ENCODE results near the gene DGAT2L6.

DGAT2L6 gene, protein sequence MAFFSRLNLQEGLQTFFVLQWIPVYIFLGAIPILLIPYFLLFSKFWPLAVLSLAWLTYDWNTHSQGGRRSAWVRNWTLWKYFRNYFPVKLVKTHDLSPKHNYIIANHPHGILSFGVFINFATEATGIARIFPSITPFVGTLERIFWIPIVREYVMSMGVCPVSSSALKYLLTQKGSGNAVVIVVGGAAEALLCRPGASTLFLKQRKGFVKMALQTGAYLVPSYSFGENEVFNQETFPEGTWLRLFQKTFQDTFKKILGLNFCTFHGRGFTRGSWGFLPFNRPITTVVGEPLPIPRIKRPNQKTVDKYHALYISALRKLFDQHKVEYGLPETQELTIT

DNA sequence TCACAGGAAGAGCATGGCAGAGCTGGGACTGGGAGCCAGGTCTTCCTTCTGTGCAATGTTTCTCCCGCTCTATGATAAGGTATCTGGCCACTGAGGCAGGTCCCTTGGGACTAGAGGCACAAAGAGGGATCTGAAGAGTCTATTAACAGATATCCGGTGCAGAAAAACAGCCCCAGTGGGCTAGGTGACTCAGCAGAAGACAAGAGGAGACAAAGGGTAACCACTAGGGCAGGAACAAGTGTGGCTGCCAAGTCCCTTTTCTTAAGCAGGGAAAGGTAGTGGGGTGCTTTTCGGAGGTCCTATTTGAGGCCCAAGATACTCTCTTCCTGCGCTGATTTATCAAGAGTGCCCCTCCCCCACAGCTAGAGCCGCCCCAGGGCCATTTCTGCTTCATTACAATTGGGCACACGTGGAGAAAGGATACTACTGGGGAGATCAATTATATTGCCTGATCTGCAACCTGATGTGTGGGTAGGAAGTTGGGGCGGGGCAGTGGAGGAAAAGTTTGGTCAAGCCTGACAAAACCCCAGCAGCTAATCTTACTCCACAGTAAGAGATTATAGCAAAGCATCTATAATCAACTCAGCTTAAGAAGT lies at the start of gene DGAT2L6:
Gene DGAT2L6, plus strand, starts transcription at position 546 of the 596 bp plus-strand sequence. CDS start 100 bp downstream, outside the sequence.
- DNase-seq = no peak

GRCh38 chrX:70128071-70128470 lies 49.2 kb upstream of the DGAT2L6 start:
- DNase-seq = no peak

GRCh38 chrX:70129816-70130215 lies 47.5 kb upstream of the DGAT2L6 start:
- DNase-seq = no peak

GRCh38 chrX:70132224-70132623 lies 45.1 kb upstream of the DGAT2L6 start:
- DNase-seq = no peak

GRCh38 chrX:70132877-70133302 lies 44.4 kb upstream of the DGAT2L6 start:
- no peak for DNase-seq

DNA sequence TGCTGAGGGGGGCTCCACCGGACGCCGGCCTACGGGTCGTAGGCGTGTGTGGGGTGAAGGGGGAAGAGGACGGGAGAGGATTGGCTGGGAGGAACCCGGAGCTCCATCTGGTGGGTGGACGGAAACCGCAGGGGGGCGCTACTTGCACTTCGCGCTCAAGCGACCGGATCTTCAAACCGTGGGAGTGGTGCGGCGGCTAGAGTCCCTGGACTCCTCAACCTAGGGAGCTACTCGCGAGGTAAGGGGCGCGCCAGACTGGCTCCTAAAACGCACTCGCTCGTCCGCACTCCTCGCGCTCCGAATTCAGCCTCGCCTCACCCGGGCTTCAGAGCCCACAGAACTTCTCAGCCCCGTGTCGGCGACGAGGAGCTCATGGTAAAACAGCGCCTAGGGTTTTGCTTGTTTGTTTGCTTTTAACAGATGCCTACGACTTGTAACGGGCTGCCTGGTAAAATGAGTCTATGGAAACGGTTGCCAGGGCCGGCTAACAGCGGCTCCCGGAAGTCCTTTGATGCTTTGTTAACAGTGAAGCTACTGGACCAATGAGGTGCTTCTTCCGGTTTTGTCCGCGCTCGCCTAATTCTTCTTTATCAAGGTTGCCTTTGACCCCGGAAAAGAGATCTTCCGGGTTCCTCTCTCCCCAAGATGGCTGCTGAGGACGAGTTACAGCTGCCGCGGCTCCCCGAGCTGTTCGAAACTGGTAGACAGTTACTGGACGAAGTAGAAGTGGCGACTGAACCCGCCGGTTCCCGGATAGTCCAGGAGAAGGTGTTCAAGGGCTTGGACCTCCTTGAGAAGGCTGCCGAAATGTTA lies 43.8 kb upstream of the DGAT2L6 start, which contains the start of gene IGBP1:
Gene IGBP1, plus strand, starts transcription at position 145 of the 813 bp plus-strand sequence. Its CDS starts 501 bp downstream, at position 646.
- peak; percentile 57 to 59 for DNase-seq

DNA sequence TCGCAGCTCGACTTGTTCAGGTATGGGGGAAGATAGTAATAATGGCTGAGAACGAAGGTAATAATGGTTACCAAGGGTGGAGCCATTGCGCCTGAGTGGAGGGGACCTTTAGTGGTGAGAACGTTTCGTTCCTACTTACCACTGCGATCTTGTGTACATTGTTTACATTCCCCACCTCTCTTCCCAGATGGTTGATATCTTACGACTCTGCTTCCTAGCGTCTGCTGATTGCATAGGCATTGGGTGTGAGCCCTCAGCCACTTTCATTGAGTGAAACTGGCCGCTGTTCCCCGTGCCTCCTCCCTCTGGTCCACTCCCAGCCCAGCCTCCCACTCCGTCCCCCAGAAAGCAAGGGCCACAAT lies 43.2 kb upstream of the DGAT2L6 start:
- no peak for DNase-seq

- no peak for DNase-seq
These were observed 38.7 kb upstream of the DGAT2L6 start for GRCh38 chrX:70138622-70139021.

- DNase-seq = no peak
These were observed 37.5 kb upstream of the DGAT2L6 start for GRCh38 chrX:70139736-70140135.

GRCh38 chrX:70141373-70141772 lies 35.9 kb upstream of the DGAT2L6 start:
- DNase-seq = no peak

GRCh38 chrX:70166601-70167590 lies 10.4 kb upstream of the DGAT2L6 start:
- no peak for DNase-seq

- DNase-seq = no peak
These were observed 8.8 kb upstream of the DGAT2L6 start for GRCh38 chrX:70168238-70169188.

GRCh38 chrX:70169281-70169680 lies 8.0 kb upstream of the DGAT2L6 start:
- DNase-seq = no peak

GRCh38 chrX:70171624-70172023 lies 5.7 kb upstream of the DGAT2L6 start:
- DNase-seq = no peak

DNA sequence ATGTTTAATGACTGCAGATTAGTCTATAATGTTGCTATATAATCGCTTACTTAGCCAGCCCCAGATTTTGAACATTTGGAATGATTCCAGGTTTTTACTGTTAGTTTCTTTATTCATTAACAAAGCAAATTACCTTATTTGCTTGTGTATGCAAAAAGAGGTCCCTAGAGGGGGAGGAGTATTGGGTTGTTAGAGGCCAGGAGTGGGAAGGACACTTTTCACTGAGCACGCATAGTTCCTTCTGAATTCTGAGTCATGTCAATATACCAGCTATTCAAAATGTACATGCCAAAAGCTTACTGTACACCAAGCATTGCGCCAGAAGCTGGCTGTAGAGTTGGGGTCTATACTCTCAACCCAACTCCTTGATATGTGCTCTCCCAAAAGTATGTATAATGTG lies 5.1 kb upstream of the DGAT2L6 start:
- no peak for DNase-seq

GRCh38 chrX:70172964-70173363 lies 4.3 kb upstream of the DGAT2L6 start:
- no peak for DNase-seq

- DNase-seq = no peak
These were observed 2.5 kb upstream of the DGAT2L6 start for GRCh38 chrX:70174754-70175153.

DNA sequence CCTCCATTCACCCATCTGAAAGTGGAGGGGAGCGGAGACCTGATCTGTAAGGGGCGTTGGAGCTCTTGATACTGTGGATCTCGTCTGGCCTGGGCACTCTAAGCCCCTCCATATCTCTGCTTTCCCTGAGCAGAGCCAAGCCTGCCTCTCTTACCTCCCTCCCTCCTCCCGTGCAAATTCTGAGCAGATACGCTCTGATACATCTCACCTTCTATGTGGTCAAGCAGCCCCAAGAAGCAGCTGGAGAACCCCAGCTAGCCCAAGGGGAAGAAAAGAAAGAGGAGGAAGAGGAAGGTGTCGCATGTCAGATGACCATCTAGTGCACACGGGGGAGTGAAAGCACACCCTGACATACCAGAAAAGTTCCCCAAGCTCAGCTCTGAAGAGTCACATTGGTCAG lies 1.9 kb upstream of the DGAT2L6 start:
- no peak for DNase-seq

DNA sequence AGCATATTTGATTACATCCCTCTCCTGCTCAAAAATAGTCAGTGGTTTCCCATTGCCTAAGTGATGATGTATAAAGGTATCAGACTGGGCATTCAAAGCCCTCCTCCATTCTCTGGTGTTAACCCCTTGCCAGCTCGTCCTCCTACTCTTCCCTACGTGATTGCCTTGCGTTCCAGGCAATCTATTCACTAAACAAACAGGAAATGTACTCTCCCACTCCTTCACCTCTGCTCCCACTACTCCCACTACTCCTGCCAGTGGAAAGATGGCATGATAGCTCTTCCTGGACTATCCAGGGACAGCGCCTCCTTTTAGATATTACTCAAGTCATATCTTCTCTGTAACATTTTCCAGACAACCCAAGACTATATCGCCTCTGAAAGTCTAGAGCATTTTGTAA lies 5.8 kb downstream of the DGAT2L6 start:
- DNase-seq = no peak

DNA sequence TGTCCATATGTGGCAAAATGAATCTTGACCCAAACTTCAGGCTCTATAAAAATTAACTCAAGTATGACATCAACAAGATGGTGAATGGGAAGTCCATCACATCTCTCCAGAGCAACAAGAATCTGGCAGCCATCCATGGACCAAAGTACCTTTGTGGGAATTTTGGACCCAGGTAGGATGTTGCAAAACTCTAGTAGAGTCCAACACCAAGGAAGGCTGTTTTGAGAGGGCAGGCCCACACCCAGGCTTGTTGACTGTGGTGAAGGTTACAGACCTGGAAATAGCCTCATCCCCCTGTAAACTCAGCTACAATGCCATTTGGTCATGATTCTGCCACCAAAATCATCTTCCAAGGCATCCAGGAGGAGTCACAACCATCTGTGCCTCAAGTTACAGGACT lies 12.9 kb downstream of the DGAT2L6 start:
- DNase-seq = no peak

Data from NCI-H1930 (cell line).